Activated CD4-positive, alpha-beta T cell treated with anti-CD3 and anti-CD28 coated beads, Interleukin-2, amount 50 U/mL, for 4 hours (primary cell): ENCODE data around the gene PAXX.

Experiments
- DNase-seq, 2 experiments: peaks; one replicate each; pipeline ENCODE4 v3.0.0-alpha.2; 2020

The PAXX gene

DNA sequence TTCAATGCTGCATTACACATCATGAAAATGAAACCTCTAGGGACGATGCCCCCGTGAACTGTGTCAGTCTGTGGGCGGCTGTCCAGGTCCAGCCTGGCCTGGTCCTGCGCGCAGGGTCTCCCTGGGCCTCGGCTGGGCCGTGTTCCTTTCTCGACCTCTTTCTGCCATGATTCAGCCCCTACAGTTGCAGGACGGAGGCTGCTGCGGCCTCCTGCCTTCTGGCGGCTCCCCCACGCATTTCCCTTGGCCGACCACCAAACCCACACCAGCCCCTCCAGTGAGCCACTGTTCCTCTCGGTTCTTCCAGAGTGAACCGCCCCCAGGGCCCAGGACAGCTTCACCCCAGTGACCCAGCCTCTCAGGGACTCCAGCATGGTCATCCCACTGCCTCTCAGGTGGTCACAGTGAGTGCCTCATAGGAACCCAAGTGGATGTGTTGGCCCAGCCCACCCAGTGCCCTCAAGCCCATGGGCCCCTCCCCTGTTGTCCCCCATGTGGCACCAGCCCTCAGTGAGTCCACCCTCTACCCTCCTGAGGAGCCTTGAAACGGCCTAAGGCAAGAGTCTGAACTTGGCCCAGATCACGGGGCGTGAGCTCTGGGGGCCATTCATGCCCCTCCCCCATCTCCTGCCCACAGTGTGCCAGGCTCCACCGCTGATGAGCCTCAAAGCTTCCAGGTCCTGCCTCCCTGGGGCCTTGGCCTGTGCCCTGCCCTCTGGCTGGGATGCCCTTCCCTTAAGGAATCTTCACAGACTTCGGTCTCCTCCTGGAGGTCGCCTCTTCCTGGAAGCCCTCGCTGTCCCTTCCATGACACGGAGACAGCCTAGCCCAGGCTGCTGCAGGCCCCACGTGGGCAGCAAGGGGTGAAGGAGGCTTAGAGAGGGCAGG is 14.1 kb downstream of the PAXX start:
- DNase-seq: no peak

DNA sequence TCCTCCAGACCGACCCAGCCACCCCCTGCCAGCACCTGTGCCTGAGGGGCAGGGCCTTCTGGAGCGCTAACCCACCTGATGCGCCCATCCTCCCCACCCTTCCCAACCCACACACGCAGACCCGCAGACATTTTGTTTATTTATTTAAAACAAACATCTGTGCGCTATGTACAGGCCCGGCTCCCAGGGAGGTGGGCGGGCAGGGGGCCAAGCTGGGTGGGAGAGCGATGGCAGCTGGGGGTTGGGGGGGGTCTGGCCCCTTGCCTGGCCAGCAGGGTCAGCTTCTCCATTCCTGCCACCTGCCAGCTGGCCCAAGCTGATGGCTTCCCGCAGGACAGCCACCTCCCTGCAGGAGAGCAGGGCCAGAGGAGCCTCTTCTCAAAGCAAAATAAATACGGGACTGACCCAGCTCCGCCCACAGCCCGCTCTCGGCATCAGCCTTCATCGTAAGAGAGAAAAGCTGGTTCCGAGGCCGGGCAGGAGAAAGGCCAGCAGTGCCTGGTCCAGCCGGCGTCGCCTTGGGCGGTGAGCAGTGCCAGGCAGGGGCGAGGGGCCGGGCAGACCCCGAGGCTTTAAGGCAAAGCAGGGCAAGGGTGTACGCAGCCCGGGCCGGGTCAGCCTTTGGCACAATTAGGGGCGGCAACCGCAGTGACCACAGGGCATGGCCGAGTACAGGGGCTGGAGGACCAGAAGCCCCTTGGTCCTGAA is 15.0 kb downstream of the PAXX start:
- DNase-seq: no peak

DNA sequence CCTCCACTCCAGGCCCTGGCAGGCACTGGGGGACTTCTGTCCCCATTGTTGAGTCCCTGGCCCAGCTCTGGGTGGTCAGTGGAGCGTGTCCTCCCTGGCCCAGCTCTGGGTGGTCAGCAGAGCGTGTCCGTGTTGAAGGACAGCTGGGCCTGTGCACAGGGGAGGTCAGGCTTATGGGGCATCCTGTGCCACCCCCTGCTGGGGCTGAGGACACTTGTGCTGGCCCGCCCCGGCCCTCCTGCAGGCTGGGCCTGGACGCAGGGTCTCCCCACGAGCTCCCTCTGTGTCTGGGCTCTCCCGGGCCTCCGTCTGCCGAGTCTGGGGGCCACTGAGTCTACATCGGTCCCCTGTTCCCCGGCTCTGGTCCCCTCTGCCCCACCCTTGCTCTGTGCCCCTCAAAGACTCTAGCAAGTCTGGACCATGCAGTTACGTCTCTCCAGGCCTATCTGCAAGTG is 15.6 kb downstream of the PAXX start:
- DNase-seq: no peak

DNA sequence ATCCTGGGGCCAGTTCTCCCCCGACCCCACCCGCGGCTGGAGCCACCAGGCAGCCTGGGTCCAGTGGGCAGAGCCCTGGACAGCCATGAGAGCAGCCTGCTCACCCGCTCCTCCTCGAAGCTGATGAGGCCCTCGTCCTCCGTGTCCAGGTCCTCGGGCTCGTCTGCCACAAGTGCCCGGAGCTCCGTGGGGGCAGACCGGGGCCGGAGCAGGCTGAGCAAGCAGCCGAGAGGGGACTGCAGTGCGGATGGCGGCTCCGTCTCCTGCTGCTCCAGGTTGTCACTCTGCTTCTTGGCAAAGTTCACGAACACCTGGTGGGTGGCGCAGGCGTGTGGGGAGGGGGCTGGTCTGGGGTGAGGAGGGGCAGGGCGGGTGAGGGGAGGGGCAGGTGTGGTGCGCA is 16.1 kb downstream of the PAXX start:
- no peak for DNase-seq

DNA sequence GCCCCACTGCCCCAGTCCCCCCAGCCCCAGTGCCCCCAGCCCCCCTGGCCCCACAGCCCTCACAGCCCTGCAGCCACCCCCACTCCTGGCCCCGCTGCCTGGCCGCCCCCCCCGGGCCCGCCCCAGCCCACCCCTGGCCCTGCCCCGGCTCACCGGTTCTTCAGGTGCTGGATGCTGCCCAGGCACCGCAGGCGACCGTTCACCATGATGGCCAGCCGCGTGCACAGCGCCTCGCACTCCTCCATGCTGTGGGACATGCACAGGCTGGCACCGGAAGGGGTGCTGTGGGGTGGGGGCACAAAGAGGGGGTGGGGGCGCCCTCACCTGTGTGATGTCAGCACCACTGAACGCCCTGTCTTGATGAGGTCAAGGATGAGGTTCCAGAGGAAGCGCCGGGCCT is 17.0 kb downstream of the PAXX start:
- no peak for DNase-seq

GRCh38 chr9:137009938-137010732 is 17.9 kb downstream of the PAXX start:
- no peak for DNase-seq

DNA sequence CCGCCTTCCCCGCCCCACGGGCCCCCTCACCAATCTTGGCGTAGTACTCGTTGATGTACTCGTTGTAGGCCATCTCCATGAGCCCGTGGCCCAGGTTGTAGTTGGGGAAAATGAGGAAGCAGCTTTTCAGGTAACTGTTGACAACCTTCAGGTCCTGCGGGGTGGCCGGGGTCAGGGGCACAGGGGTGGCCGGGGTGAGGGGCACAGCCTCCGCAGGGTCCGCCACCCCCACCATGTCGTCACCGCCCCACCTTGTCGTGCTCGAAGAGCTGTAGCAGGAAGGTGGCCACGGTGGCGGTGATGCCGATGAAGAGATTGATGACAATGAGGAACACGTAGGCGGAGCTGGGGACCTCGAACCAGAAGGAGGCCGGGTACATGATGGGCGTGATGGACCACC is 18.9 kb downstream of the PAXX start:
- DNase-seq: no peak

GRCh38 chr9:137011907-137012675 is 19.9 kb downstream of the PAXX start:
- no peak for DNase-seq

DNA sequence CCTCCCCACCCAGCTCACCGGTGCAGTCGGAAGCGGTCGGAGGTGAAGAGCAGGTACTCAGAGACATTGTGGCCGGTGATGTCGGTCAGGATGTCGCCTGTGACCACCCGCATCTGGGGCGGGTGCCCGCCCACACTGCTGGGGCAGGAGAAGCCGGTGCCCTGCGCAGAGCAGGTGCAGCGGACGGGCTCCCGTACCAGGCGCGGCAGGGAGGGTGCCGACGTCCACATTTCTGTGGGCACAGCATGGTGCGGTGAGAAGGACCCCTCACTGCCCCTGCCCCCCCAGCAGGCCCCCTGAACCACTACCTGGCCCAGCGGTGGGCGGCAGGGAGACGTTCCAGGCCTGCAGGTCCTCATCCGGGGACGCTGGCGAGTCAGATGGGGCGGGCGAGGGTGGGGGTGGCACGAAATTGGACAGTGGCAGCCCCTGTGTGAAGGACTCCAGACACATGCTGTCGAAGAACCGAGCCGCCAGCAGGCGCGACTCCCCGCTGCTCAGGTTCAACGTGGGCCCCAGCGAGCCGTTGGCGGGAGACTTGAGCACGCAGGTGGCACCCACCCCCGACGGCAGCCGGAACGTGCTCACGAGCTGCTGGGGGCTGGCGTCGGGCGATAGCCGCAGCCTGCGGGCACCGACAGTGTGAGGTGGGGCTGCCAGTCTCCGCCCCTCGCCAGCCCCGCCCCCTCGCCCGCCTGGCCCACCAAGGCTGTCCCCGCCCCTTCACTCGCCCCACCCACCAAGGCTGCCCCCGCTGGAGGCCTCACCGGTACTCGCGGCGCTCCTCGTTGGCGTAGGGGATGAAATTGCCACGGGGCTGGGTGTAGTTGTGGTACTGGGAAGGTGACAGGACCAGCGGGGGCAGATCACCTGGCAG is 20.7 kb downstream of the PAXX start:
- DNase-seq: no peak

- no peak for DNase-seq
These were observed 21.3 kb downstream of the PAXX start for GRCh38 chr9:137013571-137013940.

GRCh38 chr9:137014166-137014565 is 21.9 kb downstream of the PAXX start:
- no peak for DNase-seq

GRCh38 chr9:137014776-137015539 is 22.7 kb downstream of the PAXX start:
- no peak for DNase-seq

DNA sequence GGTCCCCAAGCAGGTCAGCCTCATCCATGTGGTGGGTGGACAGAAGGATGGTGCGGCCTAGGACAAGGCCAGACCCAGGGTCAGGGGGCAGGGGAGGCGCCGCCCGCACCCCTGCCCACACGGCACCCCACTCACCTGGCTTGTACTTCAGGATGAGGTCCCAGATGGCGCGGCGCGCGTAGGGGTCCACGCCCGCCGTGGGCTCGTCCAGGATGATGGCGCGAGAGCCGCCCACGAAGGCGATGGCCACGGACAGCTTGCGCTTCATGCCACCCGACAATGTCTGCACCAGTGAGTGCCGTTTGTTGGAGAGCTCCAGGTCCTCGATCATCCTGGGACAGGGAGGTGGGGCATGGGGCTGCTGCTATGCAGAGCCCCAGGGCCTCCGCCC is 23.3 kb downstream of the PAXX start:
- DNase-seq: no peak

- no peak for DNase-seq
These were observed 23.8 kb downstream of the PAXX start for GRCh38 chr9:137015976-137016375.

DNA sequence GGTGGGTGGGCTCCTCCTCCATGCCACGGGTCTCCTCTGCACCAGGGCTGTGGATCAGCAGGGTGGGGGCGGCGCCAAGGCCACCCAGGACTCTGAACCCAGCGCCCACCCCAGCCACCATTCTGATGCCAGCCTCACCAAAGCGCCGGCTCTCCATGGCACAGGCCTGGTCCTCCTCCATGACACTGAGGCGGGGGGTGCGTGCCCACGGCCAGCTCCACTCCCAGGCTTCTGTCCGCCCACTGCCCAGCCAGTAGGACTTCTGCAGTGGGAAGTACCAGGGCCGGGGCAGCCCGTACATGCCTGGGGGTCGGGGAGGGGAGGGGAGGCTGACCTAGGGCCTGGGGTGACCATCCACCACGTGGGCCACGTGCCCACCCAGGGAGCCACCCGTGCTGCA is 24.2 kb downstream of the PAXX start:
- no peak for DNase-seq

DNA sequence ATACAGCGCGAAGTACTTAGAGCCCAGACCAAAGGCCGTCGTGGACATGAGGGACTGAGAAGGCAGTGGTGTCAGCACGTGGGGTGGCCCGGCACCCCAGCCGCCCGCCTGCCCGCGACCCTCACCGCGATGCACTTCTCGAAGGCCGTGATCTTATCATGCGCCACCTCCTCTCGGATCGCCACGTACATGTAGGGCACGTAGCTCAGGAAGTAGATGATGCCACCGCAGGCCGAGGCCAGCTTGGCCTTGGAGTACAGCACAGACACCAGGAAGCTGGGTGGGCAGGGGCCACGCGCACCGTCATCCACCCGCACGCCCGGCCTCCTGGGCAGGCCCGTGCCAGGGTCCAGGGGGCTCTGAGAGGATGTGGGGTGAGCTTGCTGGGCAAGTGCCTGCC is 24.8 kb downstream of the PAXX start:
- no peak for DNase-seq

GRCh38 chr9:137017791-137018497 is 25.7 kb downstream of the PAXX start:
- no peak for DNase-seq

DNA sequence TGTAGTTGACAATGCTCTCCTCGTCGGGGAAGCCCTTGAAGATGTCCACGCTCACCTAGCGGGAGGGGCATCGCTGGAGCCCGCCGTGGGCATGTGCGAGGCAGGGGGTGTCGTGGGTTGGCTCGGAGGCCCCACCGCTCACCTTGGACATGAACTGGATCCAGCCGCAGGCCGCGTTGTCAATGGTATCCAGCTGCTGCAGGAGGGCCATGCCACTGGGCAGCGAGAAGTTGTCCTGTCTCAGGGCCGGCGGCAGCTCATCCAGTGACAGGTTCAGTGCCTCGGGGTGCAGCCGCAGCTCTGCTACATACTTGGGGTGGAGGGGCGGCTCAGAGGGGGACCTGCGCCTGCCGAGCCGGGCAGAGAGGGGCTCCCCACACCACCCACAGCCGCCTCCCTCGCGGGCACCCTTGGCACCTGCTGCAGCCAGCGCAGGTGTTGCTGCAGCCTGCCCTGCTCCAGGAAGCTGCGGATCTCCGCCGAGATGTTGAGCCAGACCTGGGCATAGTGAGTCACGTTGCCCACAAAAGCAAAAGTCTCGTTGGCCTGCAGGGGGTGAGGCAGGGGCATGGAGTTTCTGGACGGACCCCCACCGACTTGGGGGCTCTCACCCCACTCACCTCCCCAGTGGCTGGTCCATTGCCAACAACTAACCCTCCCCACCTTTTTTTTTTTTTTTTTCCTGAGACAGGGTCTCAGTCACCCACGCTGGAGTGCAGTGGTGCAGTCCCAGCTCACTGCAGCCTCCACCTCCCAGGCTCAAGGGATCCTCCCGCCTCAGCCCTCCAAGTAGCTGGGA is 26.7 kb downstream of the PAXX start:
- DNase-seq: no peak
